GM12892 (cell line): ENCODE measurements around the gene OR2T11.

Source experiments
- POLR2A ChIP-seq: IDR thresholded peaks from 2 replicates; pipeline ENCODE4 v1.6.1; 2011; ENCODE audit warnings: low read depth, low read length, control low read depth
- POLR2AphosphoS5 ChIP-seq: IDR thresholded peaks from 2 replicates; pipeline ENCODE4 v1.6.1; 2011; ENCODE audit warnings: low read depth, low read length, control low read depth
- TAF1 ChIP-seq: IDR thresholded peaks from 2 replicates; pipeline ENCODE4 v1.6.1; 2011; ENCODE audit warnings: low read depth, mild to moderate bottlenecking, control low read depth, low read length, borderline replicate concordance

DNA sequence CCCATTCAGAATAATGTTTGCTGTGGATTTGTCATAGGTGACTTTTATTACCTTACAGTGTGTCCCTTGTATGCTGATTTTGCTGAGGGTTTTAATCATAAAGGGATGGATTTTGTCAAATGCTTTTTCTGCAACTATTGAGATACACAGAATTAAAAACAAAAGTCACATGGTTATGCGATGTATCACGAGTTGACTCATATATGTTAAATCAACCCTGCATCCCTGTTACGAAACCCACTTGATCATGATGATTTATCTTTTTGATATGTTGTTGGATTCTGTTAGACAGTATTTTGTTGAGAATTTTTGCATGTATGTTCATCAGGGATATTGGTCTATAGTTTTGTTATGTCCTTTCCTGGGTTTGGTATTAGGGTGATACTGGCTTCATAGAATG lies 49.6 kb downstream of the OR2T11 start:
- TF ChIP-seq TAF1 (no peak), POLR2AphosphoS5 (no peak), POLR2A (no peak)
